IMR-90 (cell line): ENCODE data around the gene LRFN4. TPM values are rescaled to one million over a fixed set of nuclear protein-coding genes. Genes with fewer than 3 reads are reported as not detected.

Source experiments
- ATAC-seq: fragments of 200-7000 bp; cut with Tn5 transposase; 2 replicates; pipeline ENCODE4 v1.9.1; 2020; ENCODE audit warnings: low read depth, mild to moderate bottlenecking, moderate library complexity
- BruUV-seq: library from RNA; stranded (reverse); fragments of 400-500 nt; replicated peaks from 2 replicates; lab custom pipeline; 2021; lab: Mats Ljungman, UMichigan
- CTCF ChIA-PET: fragments of 300-600 bp; formaldehyde crosslinking; extraction: SDS; loops from one replicate; lab custom pipeline; 2021; ENCODE audit warnings: antibody characterized with exemption; lab: Yijun Ruan, JAX
- POLR2A ChIA-PET: fragments of 300-600 bp; sonication (Branson Sonifier 250); formaldehyde crosslinking; loops from one replicate; lab custom pipeline; 2022; ENCODE audit warnings: antibody characterized with exemption; ENCODE audit not compliant: unreplicated experiment; lab: Charles Lee
- DNase-seq: peaks from one replicate; pipeline ENCODE4 v3.0.0; 2013
- H2AFZ ChIP-seq: replicated peaks from 2 replicates; pipeline ENCODE3; 2013; ENCODE audit warnings: low read length, mild to moderate bottlenecking; ENCODE audit not compliant: poor library complexity
- H2AK5ac ChIP-seq: 2 replicates; pipeline ENCODE4 v1.6.1; 2013; ENCODE audit warnings: low read depth, low read length, inconsistent platforms
- H2AK9ac ChIP-seq: replicated peaks from 2 replicates; pipeline ENCODE3; 2013; ENCODE audit warnings: mild to moderate bottlenecking, low read depth, low read length, moderate library complexity; ENCODE audit not compliant: poor library complexity
- H2BK120ac ChIP-seq: 2 replicates; pipeline ENCODE4 v1.6.1; 2013; ENCODE audit warnings: low read depth, low read length, inconsistent platforms
- H2BK15ac ChIP-seq: 3 replicates; pipeline ENCODE4 v1.6.1; 2013; ENCODE audit warnings: low read depth, low read length, inconsistent platforms
- H2BK20ac ChIP-seq: 2 replicates; pipeline ENCODE4 v1.6.1; 2013; ENCODE audit warnings: low read depth, mild to moderate bottlenecking, inconsistent platforms, low read length, moderate library complexity
- H2BK5ac ChIP-seq: 2 replicates; pipeline ENCODE4 v1.6.1; 2013; ENCODE audit warnings: mild to moderate bottlenecking, low read depth, low read length, inconsistent platforms; ENCODE audit not compliant: poor library complexity, severe bottlenecking
- H3K14ac ChIP-seq: replicated peaks from 2 replicates; pipeline ENCODE4 v1.6.1; 2013; ENCODE audit warnings: low read depth, low read length, inconsistent platforms
- H3K18ac ChIP-seq: 2 replicates; pipeline ENCODE4 v1.6.1; 2013; ENCODE audit warnings: low read depth, low read length, control low read depth
- H3K23ac ChIP-seq: 2 replicates; pipeline ENCODE4 v1.6.1; 2013; ENCODE audit warnings: low read depth, low read length, inconsistent platforms
- H3K27ac ChIP-seq: 2 replicates; pipeline ENCODE4 v1.5.1; 2013; ENCODE audit warnings: mild to moderate bottlenecking, control low read depth, low read length; ENCODE audit not compliant: insufficient read depth
- H3K27me3 ChIP-seq: 2 replicates; pipeline ENCODE4 v1.6.1; 2013; ENCODE audit warnings: low read length; ENCODE audit not compliant: control insufficient read depth, insufficient read depth
- H3K36me3 ChIP-seq: 2 replicates; pipeline ENCODE4 v1.6.1; 2013; ENCODE audit warnings: low read length, mixed read lengths; ENCODE audit not compliant: control insufficient read depth, insufficient read depth
- H3K4ac ChIP-seq: 2 replicates; pipeline ENCODE4 v1.6.1; 2013; ENCODE audit warnings: low read depth, low read length, inconsistent platforms
- H3K4me1 ChIP-seq: 2 replicates; pipeline ENCODE4 v1.6.1; 2013; ENCODE audit warnings: low read length, mixed read lengths; ENCODE audit not compliant: control insufficient read depth, insufficient read depth
- H3K4me2 ChIP-seq: 2 replicates; pipeline ENCODE4 v1.6.1; 2013; ENCODE audit warnings: low read depth, mild to moderate bottlenecking, control low read depth, low read length, moderate library complexity
- H3K4me3 ChIP-seq: 2 replicates; pipeline ENCODE4 v1.5.1; 2013; ENCODE audit warnings: low read depth, mild to moderate bottlenecking, control low read depth, low read length, moderate library complexity; ENCODE audit not compliant: insufficient read depth
- H3K56ac ChIP-seq: 2 replicates; pipeline ENCODE4 v1.6.1; 2013; ENCODE audit warnings: low read length, inconsistent platforms; ENCODE audit not compliant: insufficient read depth; ENCODE audit errors: extremely low read depth
- H3K79me1 ChIP-seq, 2 experiments: 2 replicates each; pipeline ENCODE4 v1.6.1; 2013; ENCODE audit warnings: low read length in 2 of 2, inconsistent platforms in 1 of 2, low read depth in 1 of 2
- H3K9ac ChIP-seq: 2 replicates; pipeline ENCODE4 v1.6.1; 2013; ENCODE audit warnings: low read depth, low read length, control low read depth
- H3K9me1 ChIP-seq: 2 replicates; pipeline ENCODE4 v1.6.1; 2013; ENCODE audit warnings: low read length, inconsistent platforms; ENCODE audit not compliant: insufficient read depth
- H3K9me3 ChIP-seq: 2 replicates; pipeline ENCODE4 v1.6.1; 2013; ENCODE audit warnings: low read length; ENCODE audit not compliant: control insufficient read depth, insufficient read depth
- H4K20me1 ChIP-seq: 2 replicates; pipeline ENCODE4 v1.6.1; 2013; ENCODE audit warnings: low read length, inconsistent platforms; ENCODE audit not compliant: insufficient read depth
- H4K5ac ChIP-seq: 2 replicates; pipeline ENCODE4 v1.6.1; 2013; ENCODE audit warnings: mild to moderate bottlenecking, low read depth, low read length, control low read depth
- H4K8ac ChIP-seq, 2 experiments: 2 replicates each; pipeline ENCODE4 v1.6.1; 2013; ENCODE audit warnings: low read depth in 2 of 2, low read length in 2 of 2, control low read depth in 1 of 2, inconsistent platforms in 1 of 2
- H4K91ac ChIP-seq: 2 replicates; pipeline ENCODE4 v1.6.1; 2013; ENCODE audit warnings: low read depth, low read length, inconsistent platforms; ENCODE audit not compliant: insufficient read depth
- BHLHE40 ChIP-seq: fragments of 150-350 bp; IDR thresholded peaks from 2 replicates; pipeline ENCODE4 v1.6.1; 2016; ENCODE audit warnings: mild to moderate bottlenecking, low read depth, low read length
- CHD1 ChIP-seq: IDR thresholded peaks from 2 replicates; pipeline ENCODE4 v1.6.1; 2012; ENCODE audit warnings: low read depth, low read length, improper control_type of control experiment
- CTCF ChIP-seq: conservative IDR thresholded peaks from 2 replicates; pipeline ENCODE4 v1.5.1; 2012; ENCODE audit warnings: mild to moderate bottlenecking, low read depth, low read length, improper control_type of control experiment
- MAFK ChIP-seq: IDR thresholded peaks from 2 replicates; pipeline ENCODE4 v1.6.1; 2012; ENCODE audit warnings: low read depth, low read length, improper control_type of control experiment
- MXI1 ChIP-seq: IDR thresholded peaks from 2 replicates; pipeline ENCODE4 v1.6.1; 2012; ENCODE audit warnings: low read depth, mild to moderate bottlenecking, low read length, moderate library complexity, borderline replicate concordance
- NFE2L2 ChIP-seq: fragments of 150-350 bp; IDR thresholded peaks from 2 replicates; pipeline ENCODE4 v1.6.1; 2016; ENCODE audit warnings: low read depth, mild to moderate bottlenecking, low read length
- POLR2A ChIP-seq: IDR thresholded peaks from 2 replicates; pipeline ENCODE4 v1.6.1; 2012; ENCODE audit warnings: mild to moderate bottlenecking, low read depth, low read length
- RAD21 ChIP-seq: IDR thresholded peaks from 2 replicates; pipeline ENCODE4 v1.6.1; 2012; ENCODE audit warnings: low read length, improper control_type of control experiment
- RCOR1 ChIP-seq: IDR thresholded peaks from 2 replicates; pipeline ENCODE4 v1.6.1; 2012; ENCODE audit warnings: mild to moderate bottlenecking, low read length, improper control_type of control experiment; ENCODE audit not compliant: insufficient replicate concordance
- RFX5 ChIP-seq: IDR thresholded peaks from 2 replicates; pipeline ENCODE4 v1.8.0; 2012; ENCODE audit warnings: low read depth, mild to moderate bottlenecking, low read length, moderate library complexity
- SMC3 ChIP-seq: fragments of 150-350 bp; IDR thresholded peaks from 2 replicates; pipeline ENCODE4 v1.6.1; 2016; ENCODE audit warnings: low read depth, mild to moderate bottlenecking, antibody characterized with exemption, low read length, moderate library complexity
- USF2 ChIP-seq: fragments of 150-350 bp; IDR thresholded peaks from 2 replicates; pipeline ENCODE4 v1.6.1; 2017; ENCODE audit warnings: mild to moderate bottlenecking, antibody characterized with exemption, low read length, low read depth
- WGBS, 2 experiments: methylation state at CpG; one replicate each; pipeline versions ENCODE4 v1.1.5 to v1.1.7; 2013; ENCODE audit warnings: missing lambda C conversion rate in 2 of 2; ENCODE audit not compliant: insufficient read length in 1 of 2; ENCODE audit errors: extremely low coverage in 2 of 2; 5-methylcytosine and 5-hydroxymethylcytosine counted together
- dilution Hi-C: fragments of 300-500 bp; cut with HindIII; formaldehyde crosslinking; loops from one replicate; pipeline ENCODE4 v1.14.3; 2018; ENCODE audit warnings: low sequenced_read_pairs; ENCODE audit not compliant: unreplicated experiment
- in situ Hi-C: fragments of 300-500 bp; cut with MboI; formaldehyde crosslinking; loops from 3 replicates; pipeline ENCODE4 v1.14.3; 2019; ENCODE audit warnings: low sequenced_read_pairs, inconsistent platforms, mixed read lengths
- intact Hi-C: fragments of 100-400 bp; cut with micrococcal nuclease; formaldehyde crosslinking; loops from 2 replicates; pipeline ENCODE4 v1.10.0; 2022
- polyA plus RNA-seq, 3 experiments: library from polyadenylated mRNA; depleted of rRNA; stranded (reverse); fragments of >200 nt; gene quantifications; 2 replicates each; pipeline ENCODE4 v1.2.3, GENCODE V29; 2012; ENCODE audit warnings: low replicate concordance in 1 of 3
- total RNA-seq: library from RNA; depleted of rRNA; stranded (reverse); fragments of >200 nt; gene quantifications from 2 replicates; pipeline ENCODE4 v1.2.3, GENCODE V29; 2012

LRFN4 gene
- total and polyA plus RNA-seq, 2 of the 4 experiments (the other 2 are of a cell fraction), result 6.1 to 18.9 TPM

- DNase-seq, result no peak
- H2BK5ac ChIP-seq, result no peak overlapping the region
- no peak overlapping the region for H3K4ac ChIP-seq
- H2BK20ac ChIP-seq, result no peak overlapping the region
- ATAC-seq, result no peak
- H3K36me3 ChIP-seq, result 0 out of 2 replicates have a peak, but pooled peaks cover 2% of the 10 kb centered on the region
- H3K9me3 ChIP-seq, result no peaks in the 10 kb centered on the region
- dilution Hi-C loops (no loop called here), in situ Hi-C loops (no loop called here), intact Hi-C loops (loop anchor here (1.0 kb wide), 1 partner anchor 18 kb away; no protein-coding TSS in a partner anchor)
- peak overlapping the region; percentile 85 for H2AK9ac ChIP-seq
- no peak overlapping the region for H3K4me3 ChIP-seq
- H3K56ac ChIP-seq, result no peak overlapping the region
- H2AFZ ChIP-seq, result peak overlapping the region; percentile 49
- ChIA-PET POLR2A (no interaction called here), CTCF (no interaction called here)
- H4K91ac ChIP-seq, result no peak overlapping the region
- 51% methylated on average over 2 of the region's 15 CpGs; no CpG with 5 or more reads in 1 of the 2 experiments for WGBS, 2 experiments
- TF ChIP-seq MAFK, result no peak
- no peak for TF ChIP-seq USF2
- no peak for TF ChIP-seq RAD21
- no peak for TF ChIP-seq RCOR1
- no peak for TF ChIP-seq MXI1
- no peak for TF ChIP-seq SMC3
- TF ChIP-seq NFE2L2, result no peak
- no peak for TF ChIP-seq CTCF
- TF ChIP-seq CHD1, result no peak
- no peak for TF ChIP-seq POLR2A
- TF ChIP-seq RFX5, result no peak
- no peak for TF ChIP-seq BHLHE40
- peaks cover 26% of the 10 kb centered on the region for H3K9me1 ChIP-seq
- no peak overlapping the region for H2BK120ac ChIP-seq
- peaks cover 0 to 24% of the 10 kb centered on the region in 2 experiments; a peak in 2 of 4 replicates for H3K79me1 ChIP-seq
- no peak overlapping the region for H3K4me2 ChIP-seq
- no peak overlapping the region for H3K23ac ChIP-seq
- H3K9ac ChIP-seq, result no peak overlapping the region
- no TSS peak for BruUV-seq
- no peaks in the 10 kb centered on the region for H3K27me3 ChIP-seq
- peaks cover 18% of the 10 kb centered on the region for H3K4me1 ChIP-seq
- H3K14ac ChIP-seq, result no peak overlapping the region
- H4K20me1 ChIP-seq, result no peaks in the 10 kb centered on the region; the same call in 1 of the 2 replicates
- H2AK5ac ChIP-seq, result no peak overlapping the region
- H3K18ac ChIP-seq, result no peak overlapping the region
- H3K27ac ChIP-seq, result no peak overlapping the region
- no peak overlapping the region for H2BK15ac ChIP-seq
- no peak overlapping the region for H4K5ac ChIP-seq
- H4K8ac ChIP-seq, result no peak overlapping the region
These were observed 45.8 kb downstream of the LRFN4 start for GRCh38 chr11:66902486-66903177.
